PFSK-1 (cell line): ENCODE results near the gene ESPNL.

Source experiments
- FOXP2 ChIP-seq: optimal IDR thresholded peaks from 2 replicates; pipeline ENCODE3; 2011; ENCODE audit warnings: borderline replicate concordance, control low read depth, inconsistent platforms; ENCODE audit not compliant: insufficient read depth; ENCODE audit errors: extremely low read length, extremely low read depth
- POLR2AphosphoS5 ChIP-seq: IDR thresholded peaks from 2 replicates; pipeline ENCODE4 v1.6.1; 2012; ENCODE audit warnings: low read depth, mild to moderate bottlenecking, control low read depth, low read length, moderate library complexity
- SIN3A ChIP-seq: IDR thresholded peaks from 2 replicates; pipeline ENCODE4 v1.6.1; 2012; ENCODE audit warnings: mild to moderate bottlenecking, low read length, moderate library complexity, borderline replicate concordance; ENCODE audit not compliant: insufficient read depth
- TAF1 ChIP-seq: IDR thresholded peaks from 2 replicates; pipeline ENCODE4 v1.6.1; 2012; ENCODE audit warnings: low read length, control low read depth, borderline replicate concordance; ENCODE audit not compliant: insufficient read depth
- TF ChIP-seq, protein P1 (sequence below), 2 experiments: IDR thresholded peaks; 2 replicates each; pipeline versions ENCODE4 v1.6.1 to v1.8.0; 2011 to 2012; ENCODE audit warnings: low read depth in 2 of 2, low read length in 2 of 2, control low read depth in 1 of 2, inconsistent platforms in 1 of 2, mild to moderate bottlenecking in 1 of 2, moderate library complexity in 1 of 2; ENCODE audit not compliant: insufficient read depth in 1 of 2

DNA sequence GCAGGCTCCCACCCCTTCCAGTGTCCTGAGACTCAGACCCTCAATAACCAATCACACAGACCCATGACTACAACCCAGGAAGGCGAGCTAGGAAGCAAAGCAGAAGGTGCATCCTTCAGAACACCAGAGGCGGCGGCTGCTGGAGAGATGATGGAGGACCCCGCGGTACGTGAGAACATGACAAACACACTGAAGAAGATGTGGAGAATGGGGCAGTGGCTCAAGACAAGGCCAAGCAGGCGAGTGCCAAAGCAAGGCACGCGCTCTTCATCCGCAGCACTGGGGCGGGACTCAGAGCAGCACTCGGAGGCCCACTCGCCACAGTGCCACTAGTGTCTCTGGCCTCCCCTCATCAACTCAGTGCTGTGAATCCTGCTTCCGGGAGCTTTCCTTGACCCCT is 72.3 kb downstream of the ESPNL start:
- TF ChIP-seq SIN3A (no peak), POLR2AphosphoS5 (no peak), TAF1 (no peak), FOXP2 (no peak)
- TF ChIP-seq, protein P1, sequence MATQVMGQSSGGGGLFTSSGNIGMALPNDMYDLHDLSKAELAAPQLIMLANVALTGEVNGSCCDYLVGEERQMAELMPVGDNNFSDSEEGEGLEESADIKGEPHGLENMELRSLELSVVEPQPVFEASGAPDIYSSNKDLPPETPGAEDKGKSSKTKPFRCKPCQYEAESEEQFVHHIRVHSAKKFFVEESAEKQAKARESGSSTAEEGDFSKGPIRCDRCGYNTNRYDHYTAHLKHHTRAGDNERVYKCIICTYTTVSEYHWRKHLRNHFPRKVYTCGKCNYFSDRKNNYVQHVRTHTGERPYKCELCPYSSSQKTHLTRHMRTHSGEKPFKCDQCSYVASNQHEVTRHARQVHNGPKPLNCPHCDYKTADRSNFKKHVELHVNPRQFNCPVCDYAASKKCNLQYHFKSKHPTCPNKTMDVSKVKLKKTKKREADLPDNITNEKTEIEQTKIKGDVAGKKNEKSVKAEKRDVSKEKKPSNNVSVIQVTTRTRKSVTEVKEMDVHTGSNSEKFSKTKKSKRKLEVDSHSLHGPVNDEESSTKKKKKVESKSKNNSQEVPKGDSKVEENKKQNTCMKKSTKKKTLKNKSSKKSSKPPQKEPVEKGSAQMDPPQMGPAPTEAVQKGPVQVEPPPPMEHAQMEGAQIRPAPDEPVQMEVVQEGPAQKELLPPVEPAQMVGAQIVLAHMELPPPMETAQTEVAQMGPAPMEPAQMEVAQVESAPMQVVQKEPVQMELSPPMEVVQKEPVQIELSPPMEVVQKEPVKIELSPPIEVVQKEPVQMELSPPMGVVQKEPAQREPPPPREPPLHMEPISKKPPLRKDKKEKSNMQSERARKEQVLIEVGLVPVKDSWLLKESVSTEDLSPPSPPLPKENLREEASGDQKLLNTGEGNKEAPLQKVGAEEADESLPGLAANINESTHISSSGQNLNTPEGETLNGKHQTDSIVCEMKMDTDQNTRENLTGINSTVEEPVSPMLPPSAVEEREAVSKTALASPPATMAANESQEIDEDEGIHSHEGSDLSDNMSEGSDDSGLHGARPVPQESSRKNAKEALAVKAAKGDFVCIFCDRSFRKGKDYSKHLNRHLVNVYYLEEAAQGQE (IDR thresholded peaks at IDR 0.05; ENCODE audit: insufficient read depth in 1 of 2, low read depth in 2 of 2, low read length in 2 of 2) = no peak
